Caco-2 (cell line): ENCODE measurements around the gene CAMK2D. TPM values are rescaled to one million over a fixed set of nuclear protein-coding genes. Genes with fewer than 3 reads are reported as not detected.

Experiments
- BruUV-seq: library from RNA; stranded (reverse); fragments of 400-500 nt; replicated peaks from 2 replicates; lab custom pipeline; 2021; lab: Mats Ljungman, UMichigan
- CTCF ChIA-PET: fragments of 300-600 bp; sonication (Branson Sonifier 250); formaldehyde crosslinking; loops from one replicate; lab custom pipeline; 2022; ENCODE audit warnings: antibody characterized with exemption; lab: Charles Lee
- POLR2A ChIA-PET: fragments of 300-600 bp; sonication (Branson Sonifier 250); formaldehyde crosslinking; loops from one replicate; lab custom pipeline; 2022; ENCODE audit warnings: antibody characterized with exemption; lab: Charles Lee
- DNase-seq, 2 experiments: peaks; one replicate each; pipeline versions ENCODE4 v3.0.0 to v3.0.0-alpha.2; 2020 to 2022
- H3K27me3 ChIP-seq: replicated peaks from 2 replicates; pipeline ENCODE4 v1.6.0; 2011; ENCODE audit warnings: low read length; ENCODE audit not compliant: control insufficient read depth, insufficient read depth
- H3K36me3 ChIP-seq: 2 replicates; pipeline ENCODE4 v1.5.1; 2011; ENCODE audit warnings: low read length; ENCODE audit not compliant: control insufficient read depth, insufficient read depth
- H3K4me1 ChIP-seq: fragments of 250-450 bp; sonication (Bioruptor Pico); 2 replicates; pipeline ENCODE4 v1.5.1; 2020; ENCODE audit warnings: mild to moderate bottlenecking
- H3K4me3 ChIP-seq: 2 replicates; pipeline ENCODE4 v1.5.1; 2011; ENCODE audit warnings: low read depth, mild to moderate bottlenecking, control low read depth, low read length
- H3K9me3 ChIP-seq: fragments of 250-450 bp; sonication (Bioruptor Pico); 2 replicates; pipeline ENCODE4 v1.5.1; 2020; ENCODE audit warnings: mild to moderate bottlenecking, moderate library complexity
- H3K27ac Mint-ChIP-seq: one replicate; pipeline ENCODE4 v1.8.0; 2022; ENCODE audit warnings: mixed read lengths; ENCODE audit not compliant: unreplicated experiment
- H3K27me3 Mint-ChIP-seq: one replicate; pipeline ENCODE4 v1.8.0; 2022; ENCODE audit warnings: mixed read lengths; ENCODE audit not compliant: insufficient read depth, unreplicated experiment
- H3K36me3 Mint-ChIP-seq: one replicate; pipeline ENCODE4 v1.8.0; 2022; ENCODE audit warnings: mild to moderate bottlenecking, mixed read lengths; ENCODE audit not compliant: insufficient read depth, unreplicated experiment
- H3K4me1 Mint-ChIP-seq: one replicate; pipeline ENCODE4 v1.8.0; 2022; ENCODE audit warnings: low read depth, mixed read lengths; ENCODE audit not compliant: unreplicated experiment
- H3K4me3 Mint-ChIP-seq: one replicate; pipeline ENCODE4 v1.8.0; 2022; ENCODE audit warnings: mild to moderate bottlenecking, moderate library complexity, mixed read lengths; ENCODE audit not compliant: unreplicated experiment
- H3K9me3 Mint-ChIP-seq: one replicate; pipeline ENCODE4 v1.8.0; 2022; ENCODE audit warnings: mixed read lengths; ENCODE audit not compliant: unreplicated experiment
- CTCF ChIP-seq, 2 experiments: fragments of 200-600 bp in 1 of 2; IDR thresholded peaks; 1 replicate in 1 of 2; 2 replicates in 1 of 2; pipeline versions ENCODE4 v1.5.1 to v1.8.0; 2011 to 2022; ENCODE audit warnings: antibody characterized with exemption in 1 of 2, control low read depth in 1 of 2, inconsistent platforms in 1 of 2, low read depth in 1 of 2, low read length in 1 of 2, mild to moderate bottlenecking in 1 of 2, moderate library complexity in 1 of 2; ENCODE audit not compliant: insufficient read depth in 1 of 2, severe bottlenecking in 1 of 2, unreplicated experiment in 1 of 2
- intact Hi-C: fragments of 100-400 bp; cut with micrococcal nuclease; formaldehyde crosslinking; loops from one replicate; pipeline ENCODE4 v1.10.0; 2022; ENCODE audit not compliant: unreplicated experiment
- total RNA-seq: library from RNA; stranded (reverse); gene quantifications from 2 replicates; pipeline ENCODE4 v1.2.3, GENCODE V29; 2022

The CAMK2D gene
- total RNA-seq, 1 experiment from 2014 or later, result 65.6 TPM

GRCh38 chr4:113582737-113583136 lies 178.8 kb downstream of the CAMK2D start:
- POLR2A ChIA-PET, result no interaction called here
- no peak overlapping the region for H3K27ac Mint-ChIP-seq

GRCh38 chr4:113579360-113579759 lies 182.2 kb downstream of the CAMK2D start:
- intact Hi-C loops, result no loop called here
- no peak overlapping the region for H3K4me3 Mint-ChIP-seq
- no TSS peak for BruUV-seq

More at GRCh38 chr4:113582737-113583136, 178.8 kb downstream of the CAMK2D start:
- no peak for TF ChIP-seq CTCF (IDR thresholded peaks at IDR 0.05; ENCODE audit: insufficient read depth in 1 of 2, low read depth in 1 of 2, low read length in 1 of 2, severe bottlenecking in 1 of 2, unreplicated experiment in 1 of 2)
- Histone ChIP-seq H3K4me3 (no peak overlapping the region), H3K4me1 (peaks cover 13% of the 10 kb centered on the region), H3K36me3 (no peaks in the 10 kb centered on the region), H3K9me3 (no peaks in the 10 kb centered on the region), H3K27me3 (no peaks in the 10 kb centered on the region)
- CTCF ChIA-PET, result interaction anchor here (1.0 kb wide), 1 partner anchor 35 kb away, joined by 6 read pairs; no protein-coding TSS in a partner anchor
- DNase-seq, result no peak
- no peak overlapping the region for H3K4me3 Mint-ChIP-seq
- no peaks in the 10 kb centered on the region for H3K9me3 Mint-ChIP-seq
- H3K4me1 Mint-ChIP-seq, result peaks cover 10% of the 10 kb centered on the region
- H3K36me3 Mint-ChIP-seq, result peaks cover 4% of the 10 kb centered on the region
- H3K27me3 Mint-ChIP-seq, result no peaks in the 10 kb centered on the region
- BruUV-seq, result no TSS peak
- intact Hi-C loops, result no loop called here

GRCh38 chr4:113576947-113577678 lies 184.4 kb downstream of the CAMK2D start:
- H3K9me3 ChIP-seq, result no peaks in the 10 kb centered on the region
- H3K4me1 ChIP-seq, result 0 out of 2 replicates have a peak, but pooled peaks cover 5% of the 10 kb centered on the region
- Mint-ChIP-seq H3K27me3 (no peaks in the 10 kb centered on the region), H3K4me3 (no peak overlapping the region), H3K27ac (no peak overlapping the region), H3K9me3 (no peaks in the 10 kb centered on the region), H3K4me1 (peaks cover 12% of the 10 kb centered on the region), H3K36me3 (peaks cover 4% of the 10 kb centered on the region)
- DNase-seq, result no peak
- no peaks in the 10 kb centered on the region for H3K36me3 ChIP-seq
- ChIA-PET CTCF (no interaction called here), POLR2A (no interaction called here)
- no peak overlapping the region for H3K4me3 ChIP-seq
- BruUV-seq, result no TSS peak
- H3K27me3 ChIP-seq, result no peaks in the 10 kb centered on the region
- TF ChIP-seq CTCF (IDR thresholded peaks at IDR 0.05; ENCODE audit: insufficient read depth in 1 of 2, low read depth in 1 of 2, low read length in 1 of 2, severe bottlenecking in 1 of 2, unreplicated experiment in 1 of 2), result no peak
- intact Hi-C loops, result no loop called here

More at GRCh38 chr4:113579360-113579759, 182.2 kb downstream of the CAMK2D start:
- POLR2A ChIA-PET, result no interaction called here
- H3K4me1 Mint-ChIP-seq, result peaks cover 13% of the 10 kb centered on the region
- TF ChIP-seq CTCF (IDR thresholded peaks at IDR 0.05; ENCODE audit: insufficient read depth in 1 of 2, low read depth in 1 of 2, low read length in 1 of 2, severe bottlenecking in 1 of 2, unreplicated experiment in 1 of 2), result no peak
- H3K9me3 Mint-ChIP-seq, result no peaks in the 10 kb centered on the region
- no peaks in the 10 kb centered on the region for H3K27me3 Mint-ChIP-seq
- DNase-seq, result no peak
- Histone ChIP-seq H3K4me3 (no peak overlapping the region), H3K27me3 (no peaks in the 10 kb centered on the region), H3K9me3 (no peaks in the 10 kb centered on the region), H3K36me3 (no peaks in the 10 kb centered on the region), H3K4me1 (peaks cover 13% of the 10 kb centered on the region)
- CTCF ChIA-PET, result no interaction called here
- no peaks in the 10 kb centered on the region for H3K36me3 Mint-ChIP-seq
- peak overlapping the region; percentile 67 for H3K27ac Mint-ChIP-seq
